Endothelial cell (in vitro differentiated cells): ENCODE data around the gene RPS6KA2. TPM values are rescaled to one million over a fixed set of nuclear protein-coding genes. Genes with fewer than 3 reads are reported as not detected.

Experiments used
- DNase-seq: peaks from one replicate; pipeline ENCODE4 v3.0.0; 2021; ENCODE audit warnings: low spot score
- H3K27ac Mint-ChIP-seq: one replicate; pipeline ENCODE4 v1.8.0; 2021; ENCODE audit warnings: mixed read lengths, inconsistent platforms; ENCODE audit not compliant: unreplicated experiment
- H3K27me3 Mint-ChIP-seq: one replicate; pipeline ENCODE4 v1.8.0; 2021; ENCODE audit warnings: mild to moderate bottlenecking, moderate library complexity, mixed read lengths, inconsistent platforms; ENCODE audit not compliant: unreplicated experiment
- H3K36me3 Mint-ChIP-seq: one replicate; pipeline ENCODE4 v1.8.0; 2021; ENCODE audit warnings: mild to moderate bottlenecking, low read depth, mixed read lengths, inconsistent platforms; ENCODE audit not compliant: unreplicated experiment
- H3K4me1 Mint-ChIP-seq: one replicate; pipeline ENCODE4 v1.8.0; 2021; ENCODE audit warnings: mild to moderate bottlenecking, mixed read lengths, inconsistent platforms; ENCODE audit not compliant: unreplicated experiment
- H3K4me3 Mint-ChIP-seq: one replicate; pipeline ENCODE4 v1.8.0; 2021; ENCODE audit warnings: mild to moderate bottlenecking, mixed read lengths, inconsistent platforms; ENCODE audit not compliant: unreplicated experiment
- H3K9me3 Mint-ChIP-seq: one replicate; pipeline ENCODE4 v1.8.0; 2021; ENCODE audit warnings: mixed read lengths, inconsistent platforms; ENCODE audit not compliant: unreplicated experiment
- total RNA-seq: library from RNA; stranded (reverse); fragmentation: NEBNext Ultra II Directional; extraction: Animal tissue kit (Norgen Biotek cat#: 25700); gene quantifications from one replicate; pipeline ENCODE4 v1.2.1, GENCODE V29; 2021; ENCODE audit not compliant: unreplicated experiment
- TF ChIP-seq, protein P1 (sequence below): fragments of 200-600 bp; sonication (generic); IDR thresholded peaks from one replicate; pipeline ENCODE4 v1.5.0; 2021; ENCODE audit warnings: antibody characterized with exemption; ENCODE audit not compliant: unreplicated experiment

RPS6KA2 gene
- total RNA-seq, 1 donor from 2014 or later, result 105 TPM

DNA sequence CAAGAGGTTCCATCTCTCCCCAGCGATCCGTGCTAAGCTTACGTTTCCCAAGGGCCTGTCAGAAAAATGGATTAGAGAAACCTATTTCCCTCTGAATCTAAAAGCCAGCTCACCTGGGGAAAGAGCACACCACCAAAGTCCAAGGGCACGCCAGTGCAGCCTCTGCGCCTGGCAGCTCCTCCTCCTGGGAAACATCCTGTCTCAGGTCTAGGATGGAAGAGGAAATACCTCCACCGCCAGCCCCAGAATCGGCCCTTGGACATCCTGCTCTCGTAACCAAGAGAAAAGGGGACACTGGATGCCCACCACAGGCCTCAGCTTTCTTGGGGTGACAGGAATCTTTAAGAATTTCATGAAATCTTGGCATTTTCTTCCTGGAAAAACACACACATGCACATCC is 59.2 kb downstream of the RPS6KA2 start:
- Mint-ChIP-seq H3K27ac (peak overlapping the region; percentile 40), H3K36me3 (peaks cover 25% of the 10 kb centered on the region), H3K9me3 (no peaks in the 10 kb centered on the region), H3K4me1 (peaks cover 56% of the 10 kb centered on the region), H3K4me3 (no peak overlapping the region), H3K27me3 (peaks cover 2% of the 10 kb centered on the region)
- TF ChIP-seq, protein P1, sequence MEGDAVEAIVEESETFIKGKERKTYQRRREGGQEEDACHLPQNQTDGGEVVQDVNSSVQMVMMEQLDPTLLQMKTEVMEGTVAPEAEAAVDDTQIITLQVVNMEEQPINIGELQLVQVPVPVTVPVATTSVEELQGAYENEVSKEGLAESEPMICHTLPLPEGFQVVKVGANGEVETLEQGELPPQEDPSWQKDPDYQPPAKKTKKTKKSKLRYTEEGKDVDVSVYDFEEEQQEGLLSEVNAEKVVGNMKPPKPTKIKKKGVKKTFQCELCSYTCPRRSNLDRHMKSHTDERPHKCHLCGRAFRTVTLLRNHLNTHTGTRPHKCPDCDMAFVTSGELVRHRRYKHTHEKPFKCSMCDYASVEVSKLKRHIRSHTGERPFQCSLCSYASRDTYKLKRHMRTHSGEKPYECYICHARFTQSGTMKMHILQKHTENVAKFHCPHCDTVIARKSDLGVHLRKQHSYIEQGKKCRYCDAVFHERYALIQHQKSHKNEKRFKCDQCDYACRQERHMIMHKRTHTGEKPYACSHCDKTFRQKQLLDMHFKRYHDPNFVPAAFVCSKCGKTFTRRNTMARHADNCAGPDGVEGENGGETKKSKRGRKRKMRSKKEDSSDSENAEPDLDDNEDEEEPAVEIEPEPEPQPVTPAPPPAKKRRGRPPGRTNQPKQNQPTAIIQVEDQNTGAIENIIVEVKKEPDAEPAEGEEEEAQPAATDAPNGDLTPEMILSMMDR, result no peak
- DNase-seq, result no peak

- peaks cover 56% of the 10 kb centered on the region for H3K4me1 Mint-ChIP-seq
- H3K27ac Mint-ChIP-seq, result peak overlapping the region; percentile 40
- no peak for DNase-seq
- no peaks in the 10 kb centered on the region for H3K9me3 Mint-ChIP-seq
- peaks cover 25% of the 10 kb centered on the region for H3K36me3 Mint-ChIP-seq
- peak overlapping the region; percentile 4 for H3K4me3 Mint-ChIP-seq
- H3K27me3 Mint-ChIP-seq, result peaks cover 2% of the 10 kb centered on the region
- TF ChIP-seq, protein P1, result no peak
Measured at GRCh38 chr6:166567107-166567506, 59.9 kb downstream of the RPS6KA2 start.

DNA sequence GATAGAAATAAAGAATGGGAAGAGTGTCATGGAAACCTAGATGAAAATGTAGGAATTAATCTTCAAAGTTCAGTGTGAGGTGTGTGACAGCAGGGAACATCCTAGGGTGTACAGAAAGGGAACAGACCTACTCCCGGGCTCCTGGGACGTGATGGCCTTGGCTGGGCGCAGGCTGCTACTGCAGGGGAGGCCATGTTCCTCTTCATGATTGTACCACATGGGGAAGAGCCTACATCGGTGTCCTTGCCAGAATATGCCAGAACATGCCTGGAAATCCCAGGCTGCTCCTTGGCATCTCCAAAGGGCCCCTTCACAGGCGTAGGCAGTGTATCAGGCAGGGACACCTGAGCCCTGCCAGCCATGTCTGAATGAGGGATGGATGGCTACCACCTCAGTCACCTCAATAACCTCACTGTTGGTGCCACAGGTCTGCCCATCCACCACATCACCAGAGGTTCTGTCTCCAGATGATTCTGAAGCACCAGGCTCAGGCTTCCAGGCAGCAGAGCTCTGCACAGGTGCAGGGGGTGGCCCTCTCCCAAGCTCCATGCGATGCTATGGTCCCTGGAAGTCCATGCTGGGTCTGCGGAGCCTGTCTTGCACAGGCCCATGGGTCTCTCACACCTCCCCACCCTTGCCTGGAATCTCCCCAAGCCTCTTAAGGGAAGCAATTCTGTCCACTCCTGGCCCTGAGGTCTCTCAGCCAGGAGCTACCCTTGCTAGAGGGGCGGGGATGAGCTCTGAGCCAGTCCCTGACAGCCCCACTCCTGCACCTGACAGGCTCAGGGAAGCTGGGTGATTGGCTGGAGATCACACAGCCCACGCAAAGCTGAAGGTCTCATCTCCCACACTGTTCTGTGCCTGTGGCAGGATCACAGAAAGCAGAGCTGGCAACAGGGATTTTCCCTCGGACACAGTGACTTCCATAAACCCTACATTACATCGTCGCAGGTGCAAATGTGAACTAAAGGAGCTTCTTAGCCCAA is 60.7 kb downstream of the RPS6KA2 start:
- Mint-ChIP-seq H3K27ac (peak overlapping the region; percentile 13), H3K4me1 (peaks cover 63% of the 10 kb centered on the region)
- TF ChIP-seq, protein P1, result no peak

DNA sequence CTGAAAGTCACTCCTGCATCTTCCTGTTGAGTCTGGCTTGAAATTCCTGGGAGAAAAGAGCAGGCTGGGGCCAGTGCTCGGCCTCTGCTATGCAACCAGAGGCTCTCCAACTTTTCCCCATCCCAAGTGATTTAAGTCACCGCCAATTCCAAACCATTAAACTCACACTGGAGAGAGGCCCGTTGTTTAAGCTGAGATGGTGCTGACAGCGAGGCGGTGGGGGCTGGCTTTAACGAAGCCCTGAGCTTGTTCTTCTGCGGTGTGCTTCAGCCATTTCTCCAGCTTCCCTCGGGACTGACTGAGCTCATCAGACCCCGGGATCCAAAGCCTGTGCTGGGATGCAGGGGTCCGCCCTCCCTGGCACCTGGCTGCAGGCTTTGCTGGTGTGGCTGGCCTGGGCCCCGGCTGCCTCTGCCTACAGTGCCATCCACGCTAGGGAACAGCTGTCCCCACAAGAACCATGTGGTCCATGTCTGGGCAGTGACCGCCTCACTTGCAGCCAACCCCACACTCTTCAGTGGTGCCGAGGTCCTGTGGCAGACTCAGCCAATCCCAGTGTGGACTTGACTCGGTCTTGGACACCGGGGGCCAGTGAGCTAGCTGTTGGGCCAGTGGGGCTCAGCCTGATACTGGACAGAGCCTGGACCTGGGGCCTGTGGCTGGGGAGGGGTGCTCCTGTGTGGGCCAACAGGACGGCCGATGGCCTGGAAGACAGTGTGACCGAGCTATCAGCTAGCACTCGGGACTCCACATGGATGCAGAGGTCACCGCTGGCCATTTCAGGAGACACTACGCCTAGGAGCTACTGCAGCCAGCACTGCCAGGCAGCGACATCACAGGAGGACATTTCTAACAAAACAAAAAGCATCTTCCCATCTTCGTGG is 61.7 kb downstream of the RPS6KA2 start:
- H3K27me3 Mint-ChIP-seq, result peaks cover 2% of the 10 kb centered on the region
- peaks cover 3% of the 10 kb centered on the region for H3K9me3 Mint-ChIP-seq
- H3K36me3 Mint-ChIP-seq, result peaks cover 37% of the 10 kb centered on the region
- peak overlapping the region; percentile 13 for H3K27ac Mint-ChIP-seq
- H3K4me1 Mint-ChIP-seq, result peaks cover 60% of the 10 kb centered on the region
- TF ChIP-seq, protein P1, result no peak
- no peak for DNase-seq
- no peak overlapping the region for H3K4me3 Mint-ChIP-seq

More for the DNA sequence above, 60.7 kb downstream of the RPS6KA2 start:
- Mint-ChIP-seq H3K27me3 (peaks cover 2% of the 10 kb centered on the region), H3K9me3 (peaks cover 3% of the 10 kb centered on the region), H3K36me3 (peaks cover 31% of the 10 kb centered on the region), H3K4me3 (no peak overlapping the region)
- no peak for DNase-seq
